ENCODE results near the gene OR2A25.
A peak's percentile ranks its signal among the peaks of the same experiment; 100 is the strongest.
"Not testable (repeated sequence)": the region's sequence is repeated elsewhere in the genome, so short reads cannot be mapped to it uniquely, and the experiment has no call there.

The OR2A25 gene, protein sequence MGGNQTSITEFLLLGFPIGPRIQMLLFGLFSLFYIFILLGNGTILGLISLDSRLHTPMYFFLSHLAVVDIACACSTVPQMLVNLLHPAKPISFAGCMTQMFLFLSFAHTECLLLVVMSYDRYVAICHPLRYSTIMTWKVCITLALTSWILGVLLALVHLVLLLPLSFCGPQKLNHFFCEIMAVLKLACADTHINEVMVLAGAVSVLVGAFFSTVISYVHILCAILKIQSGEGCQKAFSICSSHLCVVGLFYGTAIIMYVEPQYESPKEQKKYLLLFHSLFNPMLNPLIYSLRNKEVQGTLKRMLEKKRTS

DNA sequence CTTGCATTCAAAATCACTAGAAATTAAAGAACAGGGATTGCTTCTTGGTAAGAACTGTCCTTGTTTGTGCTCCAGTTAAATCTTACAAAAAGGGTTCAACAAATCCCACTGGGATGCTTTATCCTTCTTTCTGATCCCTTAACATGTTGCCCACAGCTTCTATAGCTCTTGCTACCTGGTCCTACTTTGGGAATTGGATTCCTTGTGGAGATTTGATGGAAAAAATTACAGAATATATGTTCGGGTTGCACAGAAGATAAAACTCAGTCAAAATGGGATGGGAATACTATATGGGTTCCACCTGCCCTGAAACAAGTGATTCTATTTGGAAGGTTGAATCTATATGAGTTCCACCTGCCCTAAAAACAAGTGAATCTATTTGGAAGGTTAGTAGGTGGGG, at the start of gene OR2A25:
OR2A25 (plus strand) TSS at position 301 of the 400 bp plus-strand sequence. CDS start 4,409 bp downstream, outside the sequence.
- no peak for DNase-seq

DNA sequence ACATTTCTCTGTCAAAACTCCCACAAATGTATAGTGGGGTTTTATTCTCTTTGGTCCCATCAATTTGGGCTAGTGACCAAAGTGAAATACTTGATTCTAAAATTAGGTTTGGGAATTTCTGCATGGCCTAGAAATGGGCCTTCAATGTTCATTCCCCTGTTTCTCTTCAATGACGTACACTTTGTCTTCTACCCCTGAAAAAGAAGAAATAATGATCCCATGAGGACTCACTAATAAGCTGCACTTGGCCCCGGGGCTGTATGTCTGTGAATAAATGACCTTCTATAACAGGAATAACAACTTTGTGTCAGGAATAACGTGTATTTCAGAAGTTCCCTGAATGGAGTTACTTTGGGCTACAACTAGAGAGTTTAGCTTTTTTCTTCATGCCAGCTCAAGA, 49.3 kb upstream of the OR2A25 start:
- DNase-seq: no peak

DNA sequence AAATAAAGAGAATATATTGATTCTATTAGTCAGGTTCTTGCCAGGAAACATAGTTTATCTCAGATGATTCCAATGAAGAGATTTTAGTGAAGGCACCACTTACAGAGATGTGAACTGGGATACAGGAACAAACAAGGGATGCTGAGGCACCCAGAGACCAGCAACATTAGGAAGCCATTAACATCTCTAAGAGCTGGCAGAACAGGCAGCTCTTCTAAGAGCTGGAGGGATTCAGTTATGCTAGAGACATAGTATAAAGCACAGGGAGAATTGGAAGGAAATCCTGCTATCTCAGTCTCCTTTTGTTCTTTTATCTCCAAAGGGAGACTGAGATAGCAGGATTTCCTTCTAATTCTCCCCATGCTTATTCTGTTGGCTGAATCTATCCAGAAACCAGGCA, 47.4 kb upstream of the OR2A25 start:
- no peak for DNase-seq

GRCh38 chr7:144023171-144023827, 46.3 kb upstream of the OR2A25 start:
- DNase-seq: no peak

DNA sequence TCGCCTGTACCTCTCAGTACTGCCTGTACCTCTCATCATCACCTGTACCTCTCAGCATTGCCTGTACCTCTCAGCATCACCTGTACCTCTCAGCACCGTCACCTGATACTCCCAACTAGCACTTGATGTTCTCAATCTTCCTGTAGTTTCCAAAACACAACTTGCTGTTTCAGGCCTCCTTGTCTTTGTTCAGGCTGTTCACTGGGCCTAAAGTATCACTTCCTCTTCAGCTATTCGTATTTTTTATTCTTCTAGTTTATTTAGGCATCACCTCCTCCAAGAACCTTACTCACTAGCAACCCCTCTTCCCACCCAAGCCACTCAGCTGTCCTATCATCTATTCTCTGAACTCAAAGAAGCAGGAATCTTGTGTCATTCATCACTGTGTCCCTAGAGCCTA, 45.4 kb upstream of the OR2A25 start:
- DNase-seq: no peak

GRCh38 chr7:144026203-144026883, 43.3 kb upstream of the OR2A25 start:
- DNase-seq: no peak

GRCh38 chr7:144027070-144027469, 42.5 kb upstream of the OR2A25 start:
- peak; percentile 14 for DNase-seq

- no peak for DNase-seq
Observed at GRCh38 chr7:144027974-144028373, 41.6 kb upstream of the OR2A25 start.

DNA sequence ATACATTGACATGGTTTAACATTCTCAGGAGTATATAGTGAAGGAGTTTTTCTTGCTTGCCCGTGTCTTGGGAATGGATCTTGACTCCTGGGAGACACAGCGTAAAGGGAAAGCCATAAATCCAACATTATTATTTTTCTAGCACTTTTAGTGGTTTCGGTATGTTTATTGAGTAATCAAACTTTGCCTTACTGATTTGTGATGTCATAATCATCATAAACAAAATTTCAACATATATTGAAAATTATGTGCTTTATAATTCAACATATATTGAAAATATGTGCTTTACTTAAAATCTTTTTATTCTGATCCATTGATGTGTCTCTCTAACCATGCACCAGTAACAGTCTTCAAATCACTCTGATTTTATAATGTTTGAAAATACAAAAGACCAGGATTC, 41.1 kb upstream of the OR2A25 start:
- DNase-seq: no peak

DNA sequence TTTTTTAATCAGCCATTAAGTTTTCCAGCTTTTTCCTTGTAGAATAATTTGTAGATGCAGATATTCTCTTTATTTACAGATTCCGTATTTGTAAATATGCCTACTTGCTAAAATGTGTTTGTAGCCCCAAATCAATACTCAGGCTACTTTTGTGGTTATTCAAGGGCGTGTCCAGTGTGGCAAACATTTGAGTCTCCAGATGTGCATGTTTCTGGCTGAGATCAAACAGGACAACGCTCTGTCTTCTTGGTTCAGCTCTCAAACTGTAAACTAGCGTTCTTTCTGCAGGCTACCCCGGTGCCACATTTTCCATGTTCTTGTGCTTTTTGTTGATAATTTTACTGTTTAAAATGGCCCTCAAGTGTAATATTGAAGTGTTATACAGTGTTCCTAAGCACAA, 37.1 kb upstream of the OR2A25 start:
- no peak for DNase-seq

GRCh38 chr7:144032985-144033709, 36.5 kb upstream of the OR2A25 start:
- DNase-seq: no peak

DNA sequence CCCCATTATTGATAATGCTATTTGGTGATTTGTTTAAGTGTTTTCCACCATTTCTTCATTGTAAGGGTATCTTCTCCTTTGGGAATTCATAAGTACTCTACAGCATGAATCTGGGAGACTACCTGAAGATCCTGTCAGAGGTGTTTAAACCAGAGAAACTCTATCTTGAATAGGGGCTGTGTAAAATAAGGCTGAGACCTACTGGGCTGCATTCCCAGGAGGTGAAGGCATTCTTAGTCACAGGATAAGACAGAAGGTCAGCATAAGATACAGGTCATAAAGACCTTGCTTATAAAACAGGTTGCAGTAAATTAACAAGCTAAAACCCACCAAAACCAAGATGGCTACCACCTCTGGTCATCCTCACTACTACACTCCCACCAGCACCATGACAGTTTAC, 34.2 kb upstream of the OR2A25 start:
- no peak for DNase-seq

GRCh38 chr7:144036302-144036885, 33.2 kb upstream of the OR2A25 start:
- DNase-seq: no peak

DNA sequence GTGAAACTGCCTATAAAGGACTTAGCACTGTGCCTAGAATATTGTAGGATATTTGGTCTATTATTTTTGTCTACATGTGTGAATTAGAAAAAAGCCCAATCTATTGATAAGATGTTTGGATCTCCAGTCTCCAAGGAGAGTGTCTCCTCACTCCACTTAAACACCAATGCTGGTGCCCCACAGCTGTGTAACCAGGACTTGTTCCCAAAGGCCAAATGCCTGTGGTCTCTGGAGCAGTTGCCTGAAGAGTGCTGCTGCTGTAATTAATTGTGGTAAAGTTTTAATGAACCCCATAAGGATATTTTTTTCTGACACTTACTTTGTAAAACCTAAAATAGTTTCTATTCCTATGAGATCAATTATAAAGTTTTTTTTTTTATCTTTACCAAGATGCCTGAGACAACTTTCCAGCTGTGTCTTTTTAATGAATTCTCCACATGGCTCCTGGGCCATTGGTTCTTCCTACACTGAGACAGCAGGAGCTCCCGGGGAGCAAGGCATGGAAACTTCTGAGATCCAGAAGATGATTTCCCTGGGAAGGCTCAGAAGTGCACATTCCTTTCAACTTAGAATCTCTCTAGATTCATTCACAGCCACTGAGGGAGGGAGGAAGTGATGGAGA, 32.1 kb upstream of the OR2A25 start:
- no peak for DNase-seq

DNA sequence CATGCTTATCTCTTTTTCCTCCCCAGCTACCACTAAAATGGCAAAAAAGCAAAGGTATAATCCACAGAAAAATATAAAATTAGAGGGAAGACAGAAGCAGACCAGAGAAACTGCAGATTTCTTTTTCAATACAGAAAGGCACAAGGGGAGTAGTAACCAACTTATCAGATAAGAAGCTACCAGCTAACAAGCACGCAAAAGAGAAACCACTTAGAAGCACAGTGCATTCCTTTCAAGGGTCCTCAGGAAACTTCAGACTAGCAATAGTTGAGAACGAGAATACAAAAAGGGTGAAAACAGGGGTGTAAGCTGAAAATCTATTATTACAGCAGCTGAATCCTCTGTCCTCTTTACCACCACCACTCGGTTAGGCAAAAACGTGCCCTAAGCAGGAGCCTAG, 30.7 kb upstream of the OR2A25 start:
- DNase-seq: no peak

DNA sequence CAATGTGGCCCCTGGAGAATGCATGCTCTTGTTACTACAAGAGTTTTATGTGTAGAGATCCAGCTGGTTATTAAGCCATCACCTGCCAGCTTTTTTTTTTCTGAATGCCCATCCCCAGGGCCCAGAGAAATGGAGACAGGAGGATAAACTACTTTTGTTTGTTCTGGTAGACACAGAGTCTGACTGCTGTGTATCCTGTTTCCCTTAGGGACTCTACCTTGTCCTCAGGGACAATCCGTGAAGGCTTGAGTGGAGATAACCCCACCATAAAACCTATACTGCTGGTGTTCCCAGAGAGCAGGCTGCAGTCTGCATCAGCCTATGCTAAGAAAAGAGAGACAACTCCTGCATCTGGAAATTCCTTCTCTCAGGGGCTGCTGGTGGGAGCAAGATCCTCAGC, 21.0 kb upstream of the OR2A25 start, which contains the start of gene OR2A5:
OR2A5 (plus strand) TSS at position 301 of the 400 bp plus-strand sequence. CDS start 1,454 bp downstream, outside the sequence.
- no peak for DNase-seq

DNA sequence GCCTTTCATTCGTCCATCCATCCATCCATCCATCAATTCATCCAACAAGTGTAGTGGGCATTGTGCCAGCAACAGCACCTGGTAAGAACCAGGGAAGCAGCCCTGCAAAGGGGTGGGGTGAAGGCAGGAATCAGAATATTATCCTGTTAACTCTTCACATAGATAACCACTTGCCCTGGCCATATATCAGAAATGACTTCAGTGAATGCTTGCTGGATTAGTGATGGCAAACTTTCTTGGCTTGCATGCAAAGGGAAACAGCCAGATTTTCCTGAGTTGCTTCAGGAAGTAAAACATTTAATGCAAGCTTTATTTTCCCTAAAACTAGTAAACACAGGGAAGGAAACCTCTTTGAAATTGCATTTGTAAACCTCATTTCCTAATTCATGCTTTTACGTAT, 20.1 kb upstream of the OR2A25 start:
- DNase-seq: no peak

- DNase-seq: no peak
Observed at GRCh38 chr7:144050093-144050492, 19.5 kb upstream of the OR2A25 start.

DNA sequence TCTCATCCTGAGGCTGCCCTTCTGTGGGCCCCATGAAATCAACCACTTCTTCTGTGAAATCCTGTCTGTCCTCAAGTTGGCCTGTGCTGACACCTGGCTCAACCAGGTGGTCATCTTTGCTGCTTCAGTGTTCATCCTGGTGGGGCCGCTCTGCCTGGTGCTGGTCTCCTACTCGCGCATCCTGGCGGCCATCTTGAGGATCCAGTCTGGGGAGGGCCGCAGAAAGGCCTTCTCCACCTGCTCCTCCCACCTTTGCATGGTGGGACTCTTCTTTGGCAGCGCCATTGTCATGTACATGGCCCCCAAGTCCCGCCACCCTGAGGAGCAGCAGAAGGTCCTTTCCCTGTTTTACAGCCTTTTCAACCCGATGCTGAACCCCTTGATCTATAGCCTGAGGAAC, 18.7 kb upstream of the OR2A25 start:
- DNase-seq: not testable (repeated sequence)

DNA sequence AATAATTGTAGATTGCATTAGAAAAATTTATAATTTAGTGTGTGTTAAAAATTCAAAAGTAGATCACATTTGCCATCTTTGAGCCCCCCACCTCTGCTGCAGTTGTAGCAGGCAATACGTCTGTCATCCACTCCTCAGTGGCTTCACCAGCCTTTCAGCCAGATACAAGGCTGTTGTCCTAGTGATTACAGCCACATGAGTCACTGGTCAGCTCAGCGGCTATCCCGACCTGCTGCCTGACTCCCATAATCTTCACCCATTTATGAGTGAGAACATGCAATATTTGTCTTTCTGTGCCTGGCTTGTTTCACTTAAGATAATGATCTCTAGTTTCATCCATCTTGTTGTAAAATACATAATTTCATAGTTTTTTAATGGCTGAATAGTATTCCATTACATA, 11.7 kb upstream of the OR2A25 start:
- DNase-seq: no peak

GRCh38 chr7:144063710-144064109, 5.9 kb upstream of the OR2A25 start:
- DNase-seq: no peak

GRCh38 chr7:144069953-144070352, 342 bp downstream of the OR2A25 start:
- DNase-seq: no peak

Measured in fibroblast of skin of right biceps (primary cell).